A673 (cell line): ENCODE measurements around the gene MAML2.

ENCODE experiments used
- CTCF ChIP-seq: fragments of 300-800, 200-600 bp; sonication (generic); conservative IDR thresholded peaks from 2 replicates; pipeline ENCODE4 v1.5.1; 2017; ENCODE audit warnings: low read depth, mild to moderate bottlenecking, antibody characterized with exemption, low read length, moderate library complexity, mixed read lengths
- EZH2 ChIP-seq: fragments of 200-600 bp; sonication (generic); IDR thresholded peaks from 2 replicates; pipeline ENCODE4 v1.6.1; 2017; ENCODE audit warnings: borderline replicate concordance, low read depth, mild to moderate bottlenecking, mixed read lengths, antibody characterized with exemption, low read length; ENCODE audit not compliant: poor library complexity, severe bottlenecking

DNA sequence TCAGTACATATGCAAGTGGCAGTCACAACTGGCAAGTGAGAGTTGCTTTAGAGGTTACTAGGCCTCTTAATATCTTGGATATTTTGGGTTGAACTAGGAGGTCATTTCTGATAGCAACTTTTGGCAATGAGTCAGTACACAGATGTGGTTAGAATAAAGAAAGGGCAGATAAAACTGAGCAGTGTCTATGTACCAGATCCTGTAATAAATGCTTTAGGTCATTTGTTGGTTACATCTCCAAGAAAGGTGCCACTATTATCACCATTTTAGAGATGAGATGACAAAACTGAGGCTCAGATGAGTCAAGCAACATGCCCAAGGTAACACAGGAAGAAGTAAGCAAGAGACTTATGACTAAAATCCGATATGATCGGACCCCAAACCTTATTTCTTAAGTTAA lies 25.0 kb downstream of the MAML2 start:
- TF ChIP-seq CTCF = no peak
- no peak for TF ChIP-seq EZH2
